Parathyroid adenoma (tissue), 2 donors: ENCODE measurements around the gene GORASP2.

Experiments used
- H2AFZ ChIP-seq: fragments of 300-600 bp; sonication (generic); one replicate; pipeline ENCODE4 v1.7.0; 2017; ENCODE audit warnings: antibody characterized with exemption, mild to moderate bottlenecking
- H3K27ac ChIP-seq: fragments of 300-600 bp; sonication (generic); one replicate; pipeline ENCODE4 v1.7.0; 2017
- H3K27me3 ChIP-seq: fragments of 300-600 bp; sonication (generic); one replicate; pipeline ENCODE4 v1.7.0; 2017; ENCODE audit warnings: low read length; ENCODE audit not compliant: control insufficient read depth, insufficient read depth
- H3K36me3 ChIP-seq: fragments of 300-600 bp; sonication (generic); one replicate; pipeline ENCODE4 v1.7.0; 2017; ENCODE audit warnings: low read length; ENCODE audit not compliant: control insufficient read depth, insufficient read depth
- H3K4me1 ChIP-seq: fragments of 300-600 bp; sonication (generic); one replicate; pipeline ENCODE4 v1.7.0; 2017; ENCODE audit warnings: control low read depth
- H3K4me2 ChIP-seq: fragments of 300-600 bp; sonication (generic); one replicate; pipeline ENCODE4 v1.7.0; 2017; ENCODE audit warnings: low read length
- H3K4me3 ChIP-seq: fragments of 300-600 bp; sonication (generic); one replicate; pipeline ENCODE4 v1.7.0; 2017; ENCODE audit warnings: low read depth, low read length
- H3K79me2 ChIP-seq: fragments of 300-600 bp; sonication (generic); one replicate; pipeline ENCODE4 v1.7.0; 2017; ENCODE audit warnings: control low read depth
- H3K9ac ChIP-seq: fragments of 300-600 bp; sonication (generic); one replicate; pipeline ENCODE4 v1.7.0; 2017; ENCODE audit warnings: mild to moderate bottlenecking
- H3K9me3 ChIP-seq: fragments of 300-600 bp; sonication (generic); one replicate; pipeline ENCODE4 v1.7.0; 2017; ENCODE audit warnings: low read length; ENCODE audit not compliant: control insufficient read depth
- TF ChIP-seq, protein P1 (sequence below): fragments of 300-600 bp; sonication (generic); IDR thresholded peaks from one replicate; pipeline ENCODE4 v1.7.0; 2017; ENCODE audit warnings: antibody characterized with exemption, mild to moderate bottlenecking
- donor health status: primary hyperparathyroidism.

The GORASP2 gene

DNA sequence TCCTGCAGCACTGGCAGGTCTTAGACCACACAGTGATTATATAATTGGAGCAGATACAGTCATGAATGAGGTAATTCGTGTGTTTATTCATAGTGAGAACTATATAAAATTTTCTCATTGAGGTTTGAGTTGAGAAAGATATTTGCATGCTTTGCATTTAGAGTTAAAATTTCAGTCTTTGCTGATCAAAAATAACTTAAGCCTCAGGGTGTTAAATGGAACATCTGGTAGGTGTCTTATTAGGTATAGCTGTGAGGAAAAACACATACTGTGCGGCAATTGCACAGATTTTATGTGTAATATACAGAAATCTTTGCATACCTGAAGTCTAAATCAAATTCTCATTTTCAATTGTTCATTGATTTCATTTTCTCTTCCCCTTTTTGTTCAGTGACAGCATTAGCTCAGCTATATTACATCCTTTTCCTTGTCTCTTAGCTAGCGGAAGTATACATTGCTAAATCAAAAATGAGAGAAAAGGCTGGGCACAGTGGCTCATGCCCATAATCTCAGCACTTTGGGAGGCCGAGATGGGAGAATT is 21.2 kb downstream of the GORASP2 start:
- Histone ChIP-seq H3K4me1 (no peaks in the 10 kb centered on the region), H2AFZ (no peak overlapping the region), H3K79me2 (peaks cover 30% of the 10 kb centered on the region), H3K27me3 (no peaks in the 10 kb centered on the region), H3K27ac (no peak overlapping the region), H3K4me2 (no peak overlapping the region), H3K36me3 (no peaks in the 10 kb centered on the region), H3K4me3 (no peak overlapping the region), H3K9ac (no peak overlapping the region), H3K9me3 (no peaks in the 10 kb centered on the region)
- TF ChIP-seq, protein P1, sequence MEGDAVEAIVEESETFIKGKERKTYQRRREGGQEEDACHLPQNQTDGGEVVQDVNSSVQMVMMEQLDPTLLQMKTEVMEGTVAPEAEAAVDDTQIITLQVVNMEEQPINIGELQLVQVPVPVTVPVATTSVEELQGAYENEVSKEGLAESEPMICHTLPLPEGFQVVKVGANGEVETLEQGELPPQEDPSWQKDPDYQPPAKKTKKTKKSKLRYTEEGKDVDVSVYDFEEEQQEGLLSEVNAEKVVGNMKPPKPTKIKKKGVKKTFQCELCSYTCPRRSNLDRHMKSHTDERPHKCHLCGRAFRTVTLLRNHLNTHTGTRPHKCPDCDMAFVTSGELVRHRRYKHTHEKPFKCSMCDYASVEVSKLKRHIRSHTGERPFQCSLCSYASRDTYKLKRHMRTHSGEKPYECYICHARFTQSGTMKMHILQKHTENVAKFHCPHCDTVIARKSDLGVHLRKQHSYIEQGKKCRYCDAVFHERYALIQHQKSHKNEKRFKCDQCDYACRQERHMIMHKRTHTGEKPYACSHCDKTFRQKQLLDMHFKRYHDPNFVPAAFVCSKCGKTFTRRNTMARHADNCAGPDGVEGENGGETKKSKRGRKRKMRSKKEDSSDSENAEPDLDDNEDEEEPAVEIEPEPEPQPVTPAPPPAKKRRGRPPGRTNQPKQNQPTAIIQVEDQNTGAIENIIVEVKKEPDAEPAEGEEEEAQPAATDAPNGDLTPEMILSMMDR: no peak

DNA sequence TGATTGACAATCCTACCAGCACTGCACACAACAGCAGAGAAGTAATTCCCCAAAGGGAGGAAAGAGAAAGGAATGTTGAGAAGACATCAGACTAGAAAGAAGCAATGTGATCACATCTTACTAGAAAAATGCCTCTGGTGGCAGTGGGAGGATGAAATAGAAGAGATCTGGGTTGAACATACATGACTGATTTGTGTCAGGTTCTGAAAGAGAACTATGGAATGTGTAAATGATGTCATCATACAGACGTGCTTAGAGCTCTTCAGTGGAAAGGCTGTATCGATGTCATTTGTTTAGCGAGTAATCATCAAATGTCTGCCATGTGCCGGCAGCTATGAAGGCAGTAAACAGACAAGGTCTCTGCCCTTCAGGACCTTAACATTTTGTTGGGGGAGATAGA is 24.9 kb downstream of the GORASP2 start:
- Histone ChIP-seq H2AFZ (no peak overlapping the region), H3K36me3 (no peaks in the 10 kb centered on the region), H3K27me3 (no peaks in the 10 kb centered on the region), H3K9me3 (no peaks in the 10 kb centered on the region), H3K9ac (no peak overlapping the region), H3K4me3 (no peak overlapping the region), H3K4me1 (no peaks in the 10 kb centered on the region), H3K79me2 (peaks cover 15% of the 10 kb centered on the region), H3K4me2 (no peak overlapping the region), H3K27ac (no peak overlapping the region)
- TF ChIP-seq, protein P1: no peak

DNA sequence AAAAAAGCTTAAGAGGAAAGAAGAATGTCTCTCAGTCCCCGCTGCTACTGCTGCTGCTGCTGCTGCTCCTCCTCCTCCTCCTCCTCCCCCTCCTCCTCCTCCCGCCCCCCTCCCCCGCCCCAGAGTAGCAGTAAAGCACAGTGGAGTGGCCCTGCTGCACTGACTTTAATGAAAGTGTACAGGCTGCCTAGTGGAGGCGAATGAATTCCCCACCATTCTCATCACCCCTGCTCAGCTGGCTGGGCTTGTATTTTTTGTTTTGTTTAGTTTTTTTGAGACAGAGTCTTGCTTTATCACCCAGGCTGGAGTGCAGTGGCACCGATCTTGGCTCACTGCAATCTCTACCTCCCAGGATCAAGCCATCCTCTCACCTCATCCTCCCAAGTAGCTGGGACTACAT is 34.3 kb downstream of the GORASP2 start:
- H3K27me3 ChIP-seq: no peaks in the 10 kb centered on the region
- no peaks in the 10 kb centered on the region for H3K79me2 ChIP-seq
- H3K36me3 ChIP-seq: no peaks in the 10 kb centered on the region
- TF ChIP-seq, protein P1: no peak
- H3K9ac ChIP-seq: no peak overlapping the region
- no peak overlapping the region for H3K4me2 ChIP-seq
- no peak overlapping the region for H3K27ac ChIP-seq
- H3K9me3 ChIP-seq: no peaks in the 10 kb centered on the region
- no peak overlapping the region for H2AFZ ChIP-seq
- no peaks in the 10 kb centered on the region for H3K4me1 ChIP-seq
- no peak overlapping the region for H3K4me3 ChIP-seq

DNA sequence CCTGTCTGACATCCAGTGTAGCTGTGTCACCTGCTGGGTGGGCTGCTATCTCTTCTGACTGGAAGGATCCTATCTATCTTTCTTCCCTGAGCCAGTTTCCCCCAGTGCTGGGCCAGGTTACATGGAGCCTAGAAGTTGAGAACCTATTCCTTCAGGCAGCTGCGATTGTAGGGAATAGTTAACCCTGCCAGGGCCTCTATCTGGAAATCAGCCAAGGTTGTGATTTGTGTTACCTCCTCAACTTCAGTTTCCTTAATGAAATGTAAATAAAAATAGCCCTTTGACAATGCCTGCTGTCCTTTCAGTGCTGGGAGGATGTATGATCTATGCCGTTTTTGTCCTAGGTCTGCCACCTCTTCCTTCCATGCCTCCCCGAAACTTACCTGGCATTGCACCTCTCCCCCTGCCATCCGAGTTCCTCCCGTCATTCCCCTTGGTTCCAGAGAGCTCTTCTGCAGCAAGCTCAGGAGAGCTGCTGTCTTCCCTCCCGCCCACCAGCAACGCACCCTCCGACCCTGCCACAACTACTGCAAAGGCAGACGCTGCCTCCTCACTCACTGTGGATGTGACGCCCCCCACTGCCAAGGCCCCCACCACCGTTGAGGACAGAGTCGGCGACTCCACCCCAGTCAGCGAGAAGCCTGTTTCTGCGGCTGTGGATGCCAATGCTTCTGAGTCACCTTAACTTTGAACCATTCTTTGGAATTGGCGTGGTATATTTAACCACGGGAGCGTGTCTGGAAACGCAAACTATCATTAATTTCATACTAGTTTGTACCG is 36.6 kb downstream of the GORASP2 start:
- H2AFZ ChIP-seq: no peak overlapping the region
- H3K4me2 ChIP-seq: no peak overlapping the region
- no peak overlapping the region for H3K9ac ChIP-seq
- no peaks in the 10 kb centered on the region for H3K4me1 ChIP-seq
- TF ChIP-seq, protein P1: no peak
- H3K9me3 ChIP-seq: no peaks in the 10 kb centered on the region
- H3K36me3 ChIP-seq: no peaks in the 10 kb centered on the region
- no peak overlapping the region for H3K27ac ChIP-seq
- no peaks in the 10 kb centered on the region for H3K79me2 ChIP-seq
- no peak overlapping the region for H3K4me3 ChIP-seq
- no peaks in the 10 kb centered on the region for H3K27me3 ChIP-seq
